HepG2 (cell line): ENCODE data around the gene ACTN1. TPM values are rescaled to one million over a fixed set of nuclear protein-coding genes. Genes with fewer than 3 reads are reported as not detected.

Experiments
- CC2D1A ChIP-seq: sonication (generic); formaldehyde crosslinking; IDR thresholded peaks from 2 replicates; pipeline ENCODE4 v1.8.1; 2023; ENCODE audit warnings: mild to moderate bottlenecking, missing genetic modification reagents
- DMAP1 ChIP-seq: IDR thresholded peaks from 2 replicates; pipeline ENCODE4 v1.6.1; 2016
- FUBP1 ChIP-seq: sonication (generic); formaldehyde crosslinking; IDR thresholded peaks from 2 replicates; pipeline ENCODE4 v1.5.1; 2020; ENCODE audit warnings: missing genetic modification reagents, mild to moderate bottlenecking, borderline replicate concordance
- MTF2 ChIP-seq: sonication (generic); formaldehyde crosslinking; IDR thresholded peaks from 2 replicates; pipeline ENCODE4 v1.5.0; 2020; ENCODE audit warnings: missing genetic modification reagents, borderline replicate concordance
- NFAT5 ChIP-seq: sonication (generic); formaldehyde crosslinking; IDR thresholded peaks from 2 replicates; pipeline ENCODE4 v1.4.0; 2020; ENCODE audit warnings: missing genetic modification reagents
- SNAPC2 ChIP-seq: sonication (generic); formaldehyde crosslinking; IDR thresholded peaks from 2 replicates; pipeline ENCODE4 v1.8.1; 2022; ENCODE audit warnings: mild to moderate bottlenecking, missing genetic modification reagents
- TFAP4 ChIP-seq: sonication (generic); IDR thresholded peaks from 2 replicates; pipeline ENCODE4 v1.6.1; 2016; ENCODE audit warnings: low read depth, borderline replicate concordance
- XBP1 ChIP-seq: sonication (generic); formaldehyde crosslinking; IDR thresholded peaks from 2 replicates; pipeline ENCODE4 v1.5.0; 2020; ENCODE audit warnings: missing genetic modification reagents
- ZFP41 ChIP-seq: sonication (generic); formaldehyde crosslinking; IDR thresholded peaks from 2 replicates; pipeline ENCODE4 v1.4.0; 2020; ENCODE audit warnings: mild to moderate bottlenecking, missing genetic modification reagents, borderline replicate concordance
- ZFX ChIP-seq: sonication (generic); formaldehyde crosslinking; IDR thresholded peaks from 2 replicates; pipeline ENCODE4 v1.4.0; 2020; ENCODE audit warnings: mild to moderate bottlenecking, low read depth, missing genetic modification reagents, moderate library complexity
- ZMYM2 ChIP-seq: sonication (generic); formaldehyde crosslinking; IDR thresholded peaks from 2 replicates; pipeline ENCODE4 v1.8.0; 2022; ENCODE audit warnings: mild to moderate bottlenecking, missing genetic modification reagents
- ZNF263 ChIP-seq: sonication (generic); formaldehyde crosslinking; IDR thresholded peaks from 2 replicates; pipeline ENCODE4 v1.4.0; 2020; ENCODE audit warnings: missing genetic modification reagents
- ZNF274 ChIP-seq: sonication (generic); formaldehyde crosslinking; IDR thresholded peaks from 2 replicates; pipeline ENCODE4 v1.5.1; 2020; ENCODE audit warnings: mild to moderate bottlenecking, missing genetic modification reagents
- ZNF326 ChIP-seq: sonication (generic); formaldehyde crosslinking; IDR thresholded peaks from 2 replicates; pipeline ENCODE4 v1.4.0; 2020; ENCODE audit warnings: missing genetic modification reagents, borderline replicate concordance
- ZNF451 ChIP-seq: sonication (generic); formaldehyde crosslinking; IDR thresholded peaks from 2 replicates; pipeline ENCODE4 v1.5.0; 2020; ENCODE audit warnings: mild to moderate bottlenecking, missing genetic modification reagents
- ZNF577 ChIP-seq: sonication (generic); formaldehyde crosslinking; IDR thresholded peaks from 2 replicates; pipeline ENCODE4 v1.4.0; 2020; ENCODE audit warnings: mild to moderate bottlenecking, low read depth, missing genetic modification reagents, borderline replicate concordance
- ZNF605 ChIP-seq: sonication (generic); formaldehyde crosslinking; IDR thresholded peaks from 2 replicates; pipeline ENCODE4 v1.8.0; 2022; ENCODE audit warnings: mild to moderate bottlenecking, missing genetic modification reagents
- ZSCAN5A ChIP-seq: sonication (generic); formaldehyde crosslinking; IDR thresholded peaks from 2 replicates; pipeline ENCODE4 v1.8.0; 2022; ENCODE audit warnings: mild to moderate bottlenecking, missing genetic modification reagents, borderline replicate concordance
- polyA plus RNA-seq, 8 experiments: library from polyadenylated mRNA; depleted of rRNA in 3 of 8; stranded (reverse) in 7 of 8; unstranded in 1 of 8; fragments of >200 nt; fragmentation: Illumina TruSeq in 4 of 8; extraction: Trizol in 4 of 8; gene quantifications; 2 replicates each; pipeline versions ENCODE4 v1.2.1 to v1.2.3, GENCODE V29; 2011 to 2016; ENCODE audit warnings: low read depth in 4 of 8, missing spikeins in 1 of 8, mixed read lengths in 1 of 8; ENCODE audit not compliant: insufficient read depth in 1 of 8
- total RNA-seq, 5 experiments: library from RNA; depleted of rRNA; stranded (reverse); fragments of >200 nt; fragmentation: Illumina TruSeq; extraction: Trizol; gene quantifications; 2 replicates each; pipeline ENCODE4 v1.2.3, GENCODE V29; 2016; ENCODE audit warnings: low read depth in 1 of 5
- TF ChIP-seq, protein P1 (sequence below): sonication (generic); formaldehyde crosslinking; IDR thresholded peaks from 2 replicates; pipeline ENCODE4 v1.5.0; 2020; ENCODE audit warnings: mild to moderate bottlenecking, missing genetic modification reagents

Gene ACTN1
- total and polyA plus RNA-seq, 2 of the 13 experiments (the other 11 are each of a cell fraction or from before 2014, with no cell fraction given), result 58.6 to 162 TPM

GRCh38 chr14:68977718-68978171 lies 1.4 kb downstream of the ACTN1 start (continued):
- TF ChIP-seq ZNF577, result no peak
- TF ChIP-seq ZFX, result peak; percentile 53
- TF ChIP-seq ZNF263, result peak; percentile 56; the same call in 1 of the 2 replicates
- no peak for TF ChIP-seq MTF2
- 0 out of 2 replicates have a peak, but pooled peaks have one; percentile 75 for TF ChIP-seq CC2D1A
- no peak for TF ChIP-seq TFAP4
- TF ChIP-seq NFAT5 (CRISPR knock-in tag), result no peak
- TF ChIP-seq SNAPC2 (CRISPR knock-in tag), result 0 out of 2 replicates have a peak, but pooled peaks have one; percentile 42
- 0 out of 2 replicates have a peak, but pooled peaks have one; percentile 59 for TF ChIP-seq ZNF451 (CRISPR knock-in tag)
- TF ChIP-seq ZNF274 (CRISPR knock-in tag), result no peak
- no peak for TF ChIP-seq ZFP41 (CRISPR knock-in tag)
- TF ChIP-seq DMAP1 (CRISPR knock-in tag), result 0 out of 2 replicates have a peak, but pooled peaks have one; percentile 50
- TF ChIP-seq XBP1, result no peak
- TF ChIP-seq, protein P1, sequence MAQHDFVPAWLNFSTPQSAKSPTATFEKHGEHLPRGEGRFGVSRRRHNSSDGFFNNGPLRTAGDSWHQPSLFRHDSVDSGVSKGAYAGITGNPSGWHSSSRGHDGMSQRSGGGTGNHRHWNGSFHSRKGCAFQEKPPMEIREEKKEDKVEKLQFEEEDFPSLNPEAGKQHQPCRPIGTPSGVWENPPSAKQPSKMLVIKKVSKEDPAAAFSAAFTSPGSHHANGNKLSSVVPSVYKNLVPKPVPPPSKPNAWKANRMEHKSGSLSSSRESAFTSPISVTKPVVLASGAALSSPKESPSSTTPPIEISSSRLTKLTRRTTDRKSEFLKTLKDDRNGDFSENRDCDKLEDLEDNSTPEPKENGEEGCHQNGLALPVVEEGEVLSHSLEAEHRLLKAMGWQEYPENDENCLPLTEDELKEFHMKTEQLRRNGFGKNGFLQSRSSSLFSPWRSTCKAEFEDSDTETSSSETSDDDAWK, result no peak
- no peak for TF ChIP-seq ZSCAN5A (CRISPR knock-in tag)
- no peak for TF ChIP-seq ZNF605 (CRISPR knock-in tag)
- no peak for TF ChIP-seq ZNF326
- no peak for TF ChIP-seq FUBP1 (CRISPR knock-in tag)
- TF ChIP-seq ZMYM2 (CRISPR knock-in tag), result 0 out of 2 replicates have a peak, but pooled peaks have one; percentile 8
